GM18519 (cell line): ENCODE measurements around the gene PAPPA2.

Source experiments
- ATAC-seq: cut with Tn5 transposase; IDR thresholded peaks from one replicate; pipeline ENCODE4 v1.9.1; 2021; ENCODE audit warnings: mild to moderate bottlenecking, moderate library complexity; ENCODE audit not compliant: unreplicated experiment, low FRiP score

The PAPPA2 gene

DNA sequence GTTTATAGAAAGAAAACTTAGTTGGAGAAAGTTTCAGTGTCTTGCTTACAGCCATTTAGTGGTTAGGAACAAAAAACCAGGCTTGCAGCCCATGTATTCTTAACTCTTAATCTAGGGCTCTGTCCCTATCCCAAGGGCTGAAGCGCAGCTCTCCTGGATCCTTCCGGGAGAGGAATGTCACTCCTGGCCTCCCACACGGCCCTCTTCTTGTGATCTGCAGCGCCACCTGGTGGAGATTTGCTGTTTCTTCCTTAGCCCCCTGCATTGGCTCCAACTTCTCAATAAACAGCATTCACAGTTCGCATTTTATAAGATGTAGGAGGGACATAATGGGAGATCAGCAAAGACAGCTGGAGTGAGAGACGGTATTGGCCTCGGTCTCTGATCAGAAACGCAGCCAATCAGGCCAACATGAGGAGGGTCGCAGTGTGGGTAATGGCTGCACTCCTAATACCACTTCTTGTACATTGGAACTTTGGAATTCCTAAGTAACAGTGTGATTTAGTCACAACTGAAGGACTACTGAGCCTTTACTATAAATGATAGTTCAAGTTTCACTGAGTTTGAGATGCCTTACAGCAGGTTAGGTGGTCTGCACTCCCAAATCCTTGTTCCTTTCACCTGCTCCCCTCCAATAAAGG, 418.1 kb downstream of the PAPPA2 start:
- no peak for ATAC-seq

DNA sequence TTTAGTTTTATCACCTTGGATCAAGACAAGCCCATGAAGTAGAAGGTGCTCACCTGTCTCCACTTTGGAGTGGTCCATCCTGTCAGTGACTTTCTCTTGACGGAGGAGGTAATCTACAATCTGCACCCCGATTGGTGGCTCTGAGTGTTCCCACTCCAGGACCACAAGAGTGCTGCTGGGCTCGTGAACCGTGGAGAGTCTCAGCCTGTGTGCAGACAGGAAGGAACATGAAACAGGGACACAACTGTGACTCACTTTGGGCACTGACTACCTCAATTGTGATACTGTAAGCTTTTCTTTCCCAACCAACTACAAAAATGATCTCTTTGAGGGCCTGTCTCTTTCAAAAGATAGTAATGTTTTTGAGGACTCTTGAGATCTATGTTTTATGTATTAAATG, 421.3 kb downstream of the PAPPA2 start:
- ATAC-seq = no peak

DNA sequence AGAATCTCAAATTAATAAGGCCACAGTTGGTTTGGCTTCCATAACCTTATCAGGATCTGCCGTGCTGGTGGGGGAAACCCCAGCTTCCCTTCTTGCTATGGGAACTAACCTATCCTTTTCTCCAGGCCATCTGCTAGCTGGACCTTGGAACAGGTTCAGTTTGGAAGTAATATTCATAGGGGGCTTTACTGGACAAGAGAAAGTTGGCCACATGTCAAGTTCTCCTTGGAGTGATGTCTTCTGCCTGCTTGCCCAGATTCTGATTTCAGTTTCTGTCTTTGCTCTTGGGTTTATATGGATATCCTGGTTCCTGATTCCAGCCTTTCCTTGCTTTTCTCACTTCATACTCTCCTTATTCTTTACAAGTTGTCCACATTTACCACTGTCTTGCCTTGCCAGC, 421.9 kb downstream of the PAPPA2 start:
- ATAC-seq = no peak

DNA sequence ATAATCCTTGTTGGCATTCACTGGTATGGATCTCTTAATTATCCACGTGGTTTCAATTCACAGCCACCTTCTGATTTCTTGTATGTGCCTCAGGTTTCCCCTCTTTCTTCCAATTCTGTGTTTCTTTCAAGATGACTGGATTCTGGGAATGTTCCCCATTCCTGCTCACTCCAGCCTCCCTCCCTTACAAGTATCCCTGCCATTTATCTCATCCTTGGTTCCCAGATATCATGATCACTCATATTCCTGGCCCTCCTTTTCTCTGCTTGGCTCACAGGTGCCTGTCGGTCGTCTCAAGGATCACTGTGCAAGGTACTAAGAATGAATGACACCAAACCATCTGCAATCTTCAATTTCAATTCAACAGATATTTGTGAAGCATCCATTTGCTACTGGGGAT, 422.4 kb downstream of the PAPPA2 start:
- no peak for ATAC-seq

DNA sequence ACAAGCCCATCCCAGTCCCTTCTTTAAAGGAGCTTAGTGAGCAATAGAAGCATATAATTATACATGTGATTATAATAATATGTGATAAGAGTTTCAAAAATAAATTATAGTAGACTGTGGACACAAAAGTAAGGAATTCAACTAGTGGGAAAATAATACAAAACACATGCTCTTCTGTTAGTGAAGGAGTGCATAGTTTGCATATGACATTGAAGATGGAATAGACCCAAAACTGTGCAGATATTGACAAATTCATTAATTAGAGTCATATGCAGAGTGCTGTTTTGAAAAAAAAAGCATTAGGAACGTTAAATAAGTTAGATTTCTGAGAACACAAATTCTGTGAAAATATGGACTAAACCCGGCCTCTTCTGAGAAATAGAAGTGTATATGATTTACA, 422.8 kb downstream of the PAPPA2 start:
- ATAC-seq = no peak

DNA sequence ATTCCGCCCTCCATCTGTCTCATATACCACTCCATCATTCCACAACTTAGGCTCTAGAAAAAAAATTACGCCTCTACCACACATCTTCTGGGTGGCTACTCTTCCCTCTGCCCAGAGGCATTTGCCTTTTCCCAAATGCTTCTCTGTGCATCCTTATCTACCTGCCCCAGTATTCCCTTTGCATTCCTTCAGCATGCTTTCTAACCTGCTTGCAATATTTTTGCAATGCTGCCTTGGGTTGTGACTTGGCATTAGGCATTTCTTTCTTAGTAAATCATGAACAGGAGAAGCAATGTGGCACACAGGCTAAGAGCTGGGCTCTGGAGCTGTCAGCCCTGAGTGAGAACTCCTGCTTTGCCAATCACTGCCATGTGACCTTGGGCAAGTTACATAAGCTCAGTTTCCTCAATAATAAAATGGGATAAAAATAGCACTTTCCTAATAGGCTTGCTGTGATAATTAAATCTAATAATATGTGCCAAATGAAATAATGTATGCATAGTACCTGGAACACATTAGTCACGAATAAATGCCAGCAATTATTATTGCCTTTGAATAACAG, 425.6 kb downstream of the PAPPA2 start:
- ATAC-seq = no peak

DNA sequence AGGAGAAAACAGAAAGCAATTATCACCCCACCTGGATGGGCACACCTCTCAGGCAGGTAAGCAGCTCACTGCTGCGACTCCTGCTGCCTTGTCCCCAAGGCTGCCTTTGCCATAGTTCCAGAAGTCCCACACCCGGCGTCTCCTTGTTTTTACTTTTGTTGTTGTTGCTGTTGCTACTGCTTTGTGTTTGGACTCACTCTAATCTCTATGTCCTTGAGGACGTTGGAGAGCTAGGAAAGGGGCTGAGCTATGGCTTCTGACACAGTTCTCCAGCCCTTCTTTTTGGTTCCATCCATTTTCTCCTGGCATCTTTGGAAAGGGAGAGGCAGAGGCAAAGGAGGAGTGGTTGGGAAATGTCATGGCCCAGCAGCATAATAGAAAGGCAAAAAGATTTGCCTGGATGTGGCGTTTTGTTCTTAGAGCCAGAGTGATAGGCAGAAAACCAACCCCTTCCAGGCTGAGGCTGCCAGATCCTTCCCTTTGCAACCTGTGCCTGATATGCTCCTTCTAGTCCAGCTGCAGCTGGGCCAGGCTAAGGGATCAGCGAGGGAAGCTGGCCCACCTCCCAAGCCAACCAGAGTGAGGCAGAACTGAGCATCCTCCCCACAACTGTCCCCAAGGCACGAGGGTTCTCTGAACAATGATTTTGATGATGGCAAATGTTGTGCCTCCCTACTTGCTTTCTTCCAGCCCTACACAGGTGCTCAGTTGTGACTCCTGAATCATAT, 430.8 kb downstream of the PAPPA2 start:
- ATAC-seq = no peak

DNA sequence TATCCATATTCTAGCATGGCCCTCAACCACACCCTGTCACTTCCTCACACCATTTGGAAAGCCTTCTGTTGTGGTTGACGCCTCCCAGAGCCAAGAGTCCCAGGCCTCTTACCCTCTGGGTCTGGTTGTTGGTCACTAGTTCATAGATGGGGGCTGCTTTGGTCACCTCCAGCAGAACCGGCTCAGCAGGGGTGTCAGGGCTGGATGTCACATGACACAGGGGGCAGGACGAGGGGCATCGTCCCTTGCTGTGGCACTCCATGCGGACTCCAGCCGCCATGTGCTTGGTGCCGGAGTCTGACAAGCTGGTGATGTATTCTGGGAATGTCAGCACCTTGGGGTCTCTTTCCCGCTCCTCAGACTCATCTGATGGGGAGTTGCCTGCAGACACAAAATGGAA, 431.5 kb downstream of the PAPPA2 start:
- no peak for ATAC-seq
